Testis (tissue), 2 donors: Measurements from ENCODE around the gene FAM81A.
"Not testable (repeated sequence)": the region's sequence is repeated elsewhere in the genome, so short reads cannot be mapped to it uniquely, and the experiment has no call there.

Source experiments
- CTCF ChIP-seq, 3 experiments: fragments of 450-650 bp in 2 of 3; fragments of 200-600 bp in 1 of 3; sonication (generic) in 1 of 3; IDR thresholded peaks; one replicate each; pipeline ENCODE4 v1.5.1; 2016 to 2019; ENCODE audit warnings: antibody characterized with exemption in 3 of 3, mild to moderate bottlenecking in 2 of 3, moderate library complexity in 1 of 3
- POLR2A ChIP-seq: fragments of 450-650 bp; IDR thresholded peaks from one replicate; pipeline ENCODE4 v1.6.1; 2017; ENCODE audit warnings: antibody characterized with exemption, mild to moderate bottlenecking, moderate library complexity

GRCh38 chr15:59489485-59489884 lies 51.5 kb downstream of the FAM81A start:
- not testable (repeated sequence) for TF ChIP-seq CTCF (IDR thresholded peaks at IDR 0.05); POLR2A
